ENCODE measurements around the gene MB.

GRCh38 chr22:35649026-35649553, 32.0 kb upstream of the MB start:
- TF ChIP-seq CTCF (IDR thresholded peaks at IDR 0.05): no peak
- no peak for TF ChIP-seq ZFX (IDR thresholded peaks at IDR 0.05; ENCODE audit: borderline replicate concordance)
